Measurements from ENCODE around the gene GPR158. TPM values are rescaled to one million over a fixed set of nuclear protein-coding genes. Genes with fewer than 3 reads are reported as not detected.
A peak's percentile ranks its signal among the peaks of the same experiment; 100 is the strongest.

GPR158 gene
- total RNA-seq, 1 donor from 2014 or later: not detected

DNA sequence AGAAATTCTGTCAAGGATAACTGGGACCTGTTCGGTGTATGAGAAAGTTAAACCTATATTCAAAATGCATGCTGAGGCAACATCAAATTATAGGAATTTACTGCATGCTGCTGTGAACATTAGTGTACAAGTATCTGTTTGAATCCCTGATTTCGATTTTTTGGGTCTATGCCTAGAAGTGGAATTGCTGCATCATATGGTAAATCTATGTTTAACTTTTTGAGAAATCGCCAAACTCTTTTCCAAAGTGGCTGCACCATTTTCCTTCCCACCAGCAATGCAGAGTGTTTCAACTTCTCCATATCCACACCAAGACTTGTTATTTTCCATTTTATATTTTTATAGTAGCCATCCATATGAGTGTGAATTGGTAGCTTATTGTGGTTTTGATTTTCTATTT lies 306.7 kb downstream of the GPR158 start:
- ATAC-seq: no peak
- DNase-seq: no peak
- intact Hi-C loops (cut with micrococcal nuclease): no loop called here

DNA sequence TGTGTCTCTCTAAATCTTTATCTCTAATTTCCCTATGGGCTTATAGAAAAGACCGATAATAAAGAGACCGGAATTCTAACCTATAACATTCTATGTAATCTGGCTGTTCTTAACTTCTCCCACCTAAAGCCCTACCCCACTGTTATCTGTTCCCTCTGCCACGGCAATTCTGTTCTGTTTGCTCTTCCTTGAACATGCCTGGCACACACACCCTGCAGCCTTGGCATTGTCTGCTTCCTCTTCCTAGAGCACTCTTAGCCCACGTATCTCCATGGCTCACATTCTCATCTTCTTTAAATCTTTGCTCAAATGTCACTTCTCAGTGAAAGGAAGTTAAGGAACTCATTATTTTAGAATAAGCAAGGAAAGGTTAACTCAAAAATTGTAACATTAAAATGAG lies 309.2 kb downstream of the GPR158 start:
- intact Hi-C loops (cut with micrococcal nuclease): no loop called here
- DNase-seq: no peak
- ATAC-seq: no peak

- intact Hi-C loops (cut with micrococcal nuclease): no loop called here
- DNase-seq (no peak), ATAC-seq (no peak)
Measured at GRCh38 chr10:25487266-25487665, 312.5 kb downstream of the GPR158 start.

DNA sequence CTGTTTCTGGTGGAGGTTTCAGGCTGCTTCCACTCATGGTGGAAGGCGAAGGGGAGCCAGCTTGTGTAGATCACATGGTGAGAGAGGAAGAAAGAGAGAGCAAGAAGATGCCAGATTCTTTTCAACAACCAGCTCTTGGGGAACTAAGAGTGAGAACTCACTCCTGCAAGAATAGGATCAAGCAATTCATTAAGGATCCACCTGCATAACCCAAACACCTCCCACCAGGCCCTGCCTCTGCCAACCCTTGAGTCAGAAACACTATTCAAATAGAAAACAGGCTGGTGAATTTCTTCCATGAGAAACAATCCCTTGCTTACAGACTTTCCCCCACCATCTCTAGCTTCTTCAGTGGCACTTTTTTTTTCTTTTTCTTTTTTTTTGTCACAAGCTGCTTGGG lies 317.2 kb downstream of the GPR158 start:
- intact Hi-C loops (cut with micrococcal nuclease): no loop called here
- no peak for ATAC-seq
- DNase-seq: no peak

DNA sequence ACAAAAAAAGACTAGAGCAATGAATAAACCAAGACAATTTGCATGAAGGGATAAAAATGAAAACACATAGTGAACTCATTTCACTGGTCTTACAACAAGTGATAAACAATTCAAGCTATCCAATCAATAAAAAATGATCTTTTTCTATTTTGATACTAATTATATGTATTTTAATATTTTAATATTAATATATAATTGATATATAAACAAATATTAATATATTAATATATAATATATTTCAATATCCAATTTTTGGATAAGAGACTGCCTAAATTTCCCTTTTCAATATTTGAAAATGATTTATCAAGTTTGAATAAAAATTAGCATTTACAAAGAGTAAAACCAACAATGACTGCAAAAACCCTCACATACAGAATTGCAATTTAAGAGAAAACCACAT lies 317.9 kb downstream of the GPR158 start:
- no peak for ATAC-seq
- intact Hi-C loops (cut with micrococcal nuclease): no loop called here
- no peak for DNase-seq

- DNase-seq: no peak
- peak; percentile 99 for ATAC-seq
- intact Hi-C loops (cut with micrococcal nuclease): no loop called here
Measured at GRCh38 chr10:25493122-25493893, 318.5 kb downstream of the GPR158 start.

DNA sequence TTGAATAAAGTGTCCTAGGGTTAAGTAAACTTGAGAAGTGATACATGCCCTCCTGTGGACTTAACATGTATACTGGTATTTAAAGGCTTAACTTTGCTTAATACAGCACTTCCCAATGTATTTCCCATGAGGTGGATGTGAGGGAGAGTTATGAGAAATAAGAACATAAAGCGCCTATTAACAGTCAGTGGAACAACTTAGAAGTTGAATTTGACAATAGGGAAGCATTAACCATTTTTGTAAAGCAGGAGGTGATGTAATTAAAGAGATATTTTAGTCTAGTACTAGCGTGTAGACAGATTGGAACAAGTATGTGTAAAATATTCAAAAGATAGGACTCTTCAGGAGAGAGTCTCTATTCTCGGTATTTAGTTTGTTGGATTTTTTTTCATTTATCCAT lies 322.4 kb downstream of the GPR158 start:
- no peak for DNase-seq
- intact Hi-C loops (cut with micrococcal nuclease): no loop called here
- ATAC-seq: no peak

GRCh38 chr10:25498645-25499044 lies 323.8 kb downstream of the GPR158 start:
- intact Hi-C loops (cut with micrococcal nuclease): no loop called here
- no peak for DNase-seq
- no peak for ATAC-seq

GRCh38 chr10:25501912-25502311 lies 327.1 kb downstream of the GPR158 start:
- ATAC-seq: peak; percentile 69
- no peak for DNase-seq
- intact Hi-C loops (cut with micrococcal nuclease): no loop called here

DNA sequence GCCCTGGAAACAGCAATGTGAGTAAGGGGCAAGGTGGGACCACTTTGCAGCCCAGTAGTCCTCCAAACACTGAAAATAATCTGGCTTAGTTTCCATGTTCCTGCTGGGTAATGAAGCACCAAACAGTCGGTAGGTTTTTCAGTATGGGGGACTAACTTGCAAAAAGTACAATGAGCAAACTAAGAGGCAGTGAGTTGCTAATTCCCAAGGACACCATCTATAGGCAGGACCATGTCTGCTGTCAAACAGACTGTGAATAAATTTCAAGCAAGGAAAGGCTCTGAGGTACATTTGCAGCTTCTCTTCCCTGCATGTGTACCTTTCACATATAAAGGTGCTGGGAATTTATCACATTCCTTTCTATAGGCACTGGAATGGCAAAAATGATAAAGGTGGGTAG lies 327.7 kb downstream of the GPR158 start:
- ATAC-seq (no peak), DNase-seq (no peak)
- intact Hi-C loops (cut with micrococcal nuclease): no loop called here

DNA sequence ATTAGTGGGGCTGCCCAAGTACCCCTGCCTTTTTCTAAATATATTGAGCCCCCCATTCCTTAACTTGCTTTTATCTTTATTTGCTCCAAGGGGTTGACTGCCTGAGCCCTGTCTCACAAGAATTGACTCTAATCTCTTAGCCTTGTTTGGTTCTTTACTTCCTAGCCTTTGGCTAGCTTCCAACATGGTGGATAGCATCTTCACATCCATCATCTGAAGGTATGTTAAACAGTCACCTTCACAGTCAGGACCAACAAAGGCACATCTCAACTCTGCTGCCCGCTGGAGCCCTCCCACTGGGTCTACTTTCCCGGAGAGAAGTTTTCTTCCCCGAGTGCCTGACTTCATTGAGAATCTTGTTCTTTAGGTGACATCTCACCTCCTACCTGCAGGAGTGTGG lies 329.5 kb downstream of the GPR158 start:
- no peak for DNase-seq
- intact Hi-C loops (cut with micrococcal nuclease): no loop called here

DNA sequence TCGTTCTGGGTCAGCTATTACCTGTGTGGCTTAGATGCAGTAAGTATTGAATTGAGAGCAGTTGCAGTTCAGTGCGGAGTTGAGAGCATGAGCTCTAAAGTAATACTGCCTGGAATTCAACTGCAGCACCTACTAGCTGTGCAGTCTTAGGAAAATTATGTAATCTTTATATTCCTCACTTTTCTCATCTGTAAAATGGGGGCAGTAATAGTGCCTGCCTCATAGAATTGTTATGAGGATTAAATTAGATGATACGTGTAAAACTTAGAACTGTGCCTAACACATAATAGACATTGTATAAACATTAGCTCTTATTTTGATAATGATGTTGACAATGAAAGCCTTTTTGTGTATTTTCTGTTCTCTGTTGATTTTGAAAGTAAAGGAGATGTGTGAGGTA lies 330.0 kb downstream of the GPR158 start:
- ATAC-seq (no peak), DNase-seq (no peak)
- intact Hi-C loops (cut with micrococcal nuclease): no loop called here

More for the DNA sequence above, 329.5 kb downstream of the GPR158 start:
- no peak for ATAC-seq

DNA sequence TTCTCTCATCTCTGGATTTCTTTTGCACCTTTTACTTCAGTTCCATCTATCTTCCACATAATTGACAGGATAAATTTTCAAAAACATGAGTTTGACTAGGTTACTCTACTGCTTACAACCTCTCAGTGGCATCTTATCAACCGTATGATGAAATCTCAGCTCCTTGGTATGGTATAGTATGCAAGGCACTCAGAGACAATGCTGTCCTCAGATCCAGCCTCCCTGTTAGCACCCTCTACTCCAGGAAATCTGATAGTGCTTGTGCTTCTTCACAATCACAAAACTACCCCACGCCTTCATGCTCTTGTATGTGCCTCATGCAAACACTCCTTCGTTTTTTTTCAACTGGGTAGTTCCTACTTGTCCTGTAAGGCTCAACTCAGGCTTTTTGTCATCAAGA lies 330.7 kb downstream of the GPR158 start:
- intact Hi-C loops (cut with micrococcal nuclease): no loop called here
- DNase-seq: no peak
- ATAC-seq: no peak

GRCh38 chr10:25506821-25507335 lies 332.1 kb downstream of the GPR158 start:
- ATAC-seq (no peak), DNase-seq (no peak)
- intact Hi-C loops (cut with micrococcal nuclease): no loop called here

DNA sequence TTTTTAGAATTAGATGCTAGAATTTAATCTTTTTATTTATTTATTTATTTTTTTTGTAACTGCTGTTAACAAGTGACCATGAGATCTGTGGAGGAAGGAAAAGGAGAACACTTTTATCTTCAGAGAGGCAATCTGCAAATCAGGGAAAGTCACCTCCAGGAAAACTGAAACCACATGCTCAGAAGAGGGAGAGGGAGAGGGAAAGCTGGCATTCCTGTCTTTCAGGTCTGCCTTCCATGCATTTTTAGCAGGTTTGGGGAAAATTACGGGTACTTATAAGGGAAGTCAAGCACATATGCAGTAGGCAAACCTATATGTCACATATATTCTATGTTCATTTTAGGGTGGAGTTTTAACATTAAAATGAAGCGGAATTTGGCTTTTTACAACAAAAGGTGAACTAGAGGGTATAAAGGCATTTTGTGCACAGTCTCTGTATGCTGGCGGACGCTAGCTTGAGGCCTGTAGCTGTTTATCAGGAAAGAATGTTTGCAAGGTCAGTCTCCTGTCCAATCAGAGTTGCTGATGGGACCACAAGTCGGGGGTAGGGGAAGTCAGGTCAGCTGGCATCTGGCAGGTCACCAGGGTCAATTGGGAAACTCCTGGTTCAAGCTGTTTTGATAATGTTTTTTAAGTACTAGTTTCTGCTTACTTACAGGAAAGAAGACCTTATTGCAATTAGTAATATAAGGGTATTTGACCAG lies 333.5 kb downstream of the GPR158 start:
- intact Hi-C loops (cut with micrococcal nuclease): no loop called here
- DNase-seq (no peak), ATAC-seq (no peak)

DNA sequence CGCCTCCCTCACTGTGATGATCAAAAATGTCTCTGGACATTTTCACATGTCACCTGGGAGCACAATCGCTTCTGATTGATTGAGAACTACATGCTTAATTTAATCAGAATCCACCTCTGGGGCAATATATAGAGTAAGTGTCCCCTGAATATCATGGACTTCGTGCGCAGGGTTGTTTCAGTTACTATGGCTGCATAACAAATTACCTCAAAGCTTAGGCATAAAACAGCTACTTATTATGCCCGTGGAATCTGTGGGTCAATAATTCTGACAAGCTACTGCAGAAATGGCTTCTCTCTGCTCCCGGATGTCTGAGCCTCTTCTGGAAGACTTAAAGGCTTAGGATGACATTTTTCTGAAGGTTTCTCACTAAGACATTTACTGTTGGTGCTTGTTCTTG lies 334.4 kb downstream of the GPR158 start:
- intact Hi-C loops (cut with micrococcal nuclease): no loop called here
- no peak for DNase-seq
- ATAC-seq: no peak

- ATAC-seq: no peak
- DNase-seq: no peak
Measured at GRCh38 chr10:25522294-25522693, 347.5 kb downstream of the GPR158 start.

GRCh38 chr10:25522946-25523608 lies 348.3 kb downstream of the GPR158 start:
- no peak for ATAC-seq
- intact Hi-C loops (cut with micrococcal nuclease): no loop called here

More at GRCh38 chr10:25522294-25522693, 347.5 kb downstream of the GPR158 start:
- intact Hi-C loops (cut with micrococcal nuclease): no loop called here

GRCh38 chr10:25530306-25530705 lies 355.5 kb downstream of the GPR158 start:
- ATAC-seq: no peak
- intact Hi-C loops (cut with micrococcal nuclease): no loop called here

More at GRCh38 chr10:25522946-25523608, 348.3 kb downstream of the GPR158 start:
- no peak for DNase-seq

DNA sequence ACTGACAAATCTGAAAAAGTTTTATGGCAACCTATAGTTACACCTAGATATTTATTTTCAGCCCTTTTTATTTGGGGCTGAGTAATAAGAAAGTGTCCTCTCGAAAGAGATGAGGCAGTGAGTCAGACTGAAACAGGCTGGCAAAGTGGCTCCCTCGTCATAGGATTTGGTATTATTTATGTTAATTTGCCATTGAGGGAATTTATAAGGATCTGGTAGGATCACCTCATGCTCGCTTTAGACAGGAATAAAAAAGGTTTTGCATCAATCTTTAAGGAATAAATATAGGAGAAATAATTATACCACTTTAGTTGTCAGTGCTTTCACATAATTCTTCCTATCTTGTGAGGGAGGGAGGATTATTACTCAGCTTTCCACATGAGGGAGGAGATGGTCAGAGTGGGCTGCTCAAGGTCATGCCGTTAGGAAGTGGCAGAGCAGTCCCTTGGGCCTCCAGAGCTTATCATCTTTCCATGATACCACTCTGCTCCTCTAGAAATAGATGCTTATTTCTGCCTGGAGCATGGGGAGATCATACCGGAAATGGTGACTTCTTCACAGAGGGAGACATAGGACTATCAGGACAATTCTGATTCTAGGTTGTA lies 356.8 kb downstream of the GPR158 start:
- ATAC-seq (no peak), DNase-seq (no peak)
- intact Hi-C loops (cut with micrococcal nuclease): no loop called here

More at GRCh38 chr10:25530306-25530705, 355.5 kb downstream of the GPR158 start:
- no peak for DNase-seq

All from left ventricle myocardium superior (tissue), 1 donor.